HG02981 (cell line): ENCODE measurements around the gene PKIB.

Source experiments
- ATAC-seq: cut with Tn5 transposase; IDR thresholded peaks from one replicate; pipeline ENCODE4 v1.9.1; 2021; ENCODE audit warnings: mild to moderate bottlenecking, moderate library complexity; ENCODE audit not compliant: unreplicated experiment

Gene PKIB

DNA sequence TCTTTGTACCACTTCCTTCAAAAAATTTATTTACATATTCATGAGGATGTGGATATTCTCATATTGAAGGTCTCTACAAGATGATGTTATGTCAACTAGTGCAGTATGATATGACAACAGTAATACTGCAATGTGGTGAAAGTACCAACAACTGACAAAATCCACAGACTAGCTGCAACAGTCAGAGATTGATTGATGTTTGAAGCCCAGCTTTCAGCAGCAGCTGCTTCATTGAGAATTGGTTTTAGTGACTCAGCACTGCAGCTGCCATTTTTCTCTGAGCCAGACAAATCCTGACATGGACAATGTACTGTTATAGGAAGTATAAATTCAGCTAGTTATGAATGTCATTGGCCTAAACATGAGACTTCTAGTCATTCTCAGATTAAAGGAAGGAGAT lies 53.8 kb downstream of the PKIB start:
- no peak for ATAC-seq

GRCh38 chr6:122665929-122666328 lies 55.7 kb downstream of the PKIB start:
- no peak for ATAC-seq

DNA sequence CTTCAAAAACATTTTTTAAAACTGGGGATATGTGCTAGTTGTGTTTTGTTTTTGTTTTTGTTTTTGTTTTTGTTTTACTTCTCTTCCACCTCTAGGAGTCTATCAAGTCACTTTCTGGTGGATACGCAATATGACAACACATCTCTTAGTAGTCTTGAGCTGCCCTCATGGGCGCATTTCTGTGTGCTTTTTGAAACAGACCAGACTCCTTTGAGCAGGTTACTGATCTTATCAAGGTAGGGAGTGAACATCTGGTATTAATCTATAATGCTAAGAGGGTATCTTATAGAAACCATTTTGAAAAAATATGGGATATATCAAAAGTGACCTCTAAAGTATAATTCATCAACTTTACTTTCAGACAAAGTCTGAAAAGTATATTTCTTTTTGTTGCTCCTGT lies 56.2 kb downstream of the PKIB start:
- ATAC-seq, result no peak

DNA sequence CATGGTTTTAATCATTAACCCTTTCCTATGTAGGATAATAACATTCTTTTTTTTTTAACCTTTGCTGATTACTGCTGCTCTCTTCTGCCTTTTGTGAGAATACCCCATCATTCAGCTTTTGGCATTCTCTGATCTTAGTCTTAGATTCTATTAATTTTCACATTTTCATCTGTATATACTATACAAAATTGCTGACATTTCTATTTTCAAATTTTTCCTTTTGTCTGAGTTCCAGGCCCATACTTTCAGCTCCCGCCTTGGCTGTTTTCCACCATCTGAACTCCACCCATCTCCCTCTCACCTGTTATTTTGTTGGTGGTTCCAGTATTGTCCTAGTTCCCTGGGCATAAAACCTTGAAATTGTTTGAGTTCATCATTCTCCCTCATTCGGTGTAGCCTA lies 59.2 kb downstream of the PKIB start:
- ATAC-seq, result no peak

DNA sequence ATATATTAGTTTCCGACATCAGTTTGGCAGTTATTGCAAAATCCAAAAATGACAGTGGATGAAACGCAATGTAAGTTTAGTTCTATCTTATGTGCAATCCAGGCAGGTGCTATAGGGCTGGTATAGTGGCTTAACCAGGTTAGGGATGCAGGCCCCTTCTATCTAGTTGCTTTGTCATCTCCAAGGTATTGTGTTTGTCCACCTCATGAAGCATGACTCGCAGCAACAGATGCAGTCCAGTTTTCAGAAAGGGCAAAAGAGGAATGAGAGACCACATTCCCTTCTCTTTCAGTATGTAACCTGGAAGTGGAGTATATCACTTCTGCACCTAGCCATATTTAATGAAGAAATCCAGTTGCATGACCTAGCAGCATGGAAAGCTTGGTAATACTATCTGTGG lies 59.7 kb downstream of the PKIB start:
- ATAC-seq, result no peak

DNA sequence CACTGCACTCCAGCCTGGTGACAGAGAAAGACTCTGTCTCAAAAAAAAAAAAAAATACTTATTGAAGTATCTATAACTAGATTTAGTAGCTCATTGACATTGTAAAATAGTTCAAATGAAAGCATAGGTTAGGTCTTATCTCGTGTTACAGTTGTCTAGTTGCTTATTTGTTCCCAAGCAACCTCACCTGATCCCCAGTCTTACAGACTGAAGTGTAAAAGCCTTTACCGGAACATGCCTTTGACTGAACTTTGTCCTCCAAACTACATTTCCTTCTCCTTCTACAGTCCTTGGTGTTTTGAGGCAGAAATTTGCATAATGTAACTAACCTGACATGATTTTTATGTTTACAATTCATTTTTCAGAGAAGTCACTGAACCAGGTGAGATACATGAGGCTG lies 61.0 kb downstream of the PKIB start:
- no peak for ATAC-seq

DNA sequence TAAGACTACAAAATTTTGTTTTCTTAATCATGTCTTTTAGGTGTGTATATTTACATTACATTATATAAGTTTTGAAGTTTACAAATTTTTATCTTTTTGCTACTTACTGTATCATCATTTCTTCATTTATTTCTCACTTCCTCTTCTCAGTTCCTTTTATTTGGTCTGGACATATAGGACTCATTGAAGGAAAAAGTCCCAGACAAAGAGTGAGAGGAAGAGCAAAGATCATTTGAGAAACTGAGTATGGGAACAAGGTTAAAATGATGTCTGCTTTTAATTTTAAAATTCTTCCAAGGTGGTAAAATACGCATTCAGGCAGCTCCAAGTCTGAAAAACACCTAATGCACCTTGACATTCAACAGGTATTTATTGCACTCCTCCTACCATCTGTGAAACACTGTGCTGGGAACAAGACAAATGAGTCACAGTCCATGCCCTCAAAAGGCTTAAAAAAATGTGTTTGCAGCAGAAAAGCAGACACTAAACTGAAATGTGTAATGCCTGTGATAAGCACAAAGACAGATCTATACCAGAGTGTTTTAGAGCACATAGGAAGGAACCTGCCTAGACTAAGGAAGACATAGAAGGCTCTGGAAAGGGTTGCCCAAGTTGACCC lies 63.2 kb downstream of the PKIB start:
- no peak for ATAC-seq

- ATAC-seq, result no peak
Measured at GRCh38 chr6:122676146-122676545, 65.9 kb downstream of the PKIB start.

DNA sequence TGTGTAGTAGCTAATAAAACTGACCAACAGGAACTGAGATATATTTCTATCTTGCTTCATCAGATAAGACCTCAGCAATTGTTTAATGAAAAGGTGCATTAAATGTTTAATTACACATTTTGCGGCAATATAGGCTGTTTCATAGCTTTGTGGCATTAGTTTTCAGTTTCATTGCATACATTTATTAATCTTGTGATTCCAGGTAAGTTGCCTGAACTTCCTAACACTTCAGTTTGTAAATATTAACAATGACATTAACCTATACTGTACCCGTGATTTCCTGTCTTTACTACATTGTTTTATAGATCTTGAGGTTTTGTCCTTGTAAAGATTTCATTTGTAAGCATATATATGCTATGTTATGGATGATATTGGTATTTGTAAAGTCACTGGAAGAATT lies 66.5 kb downstream of the PKIB start:
- ATAC-seq, result no peak

DNA sequence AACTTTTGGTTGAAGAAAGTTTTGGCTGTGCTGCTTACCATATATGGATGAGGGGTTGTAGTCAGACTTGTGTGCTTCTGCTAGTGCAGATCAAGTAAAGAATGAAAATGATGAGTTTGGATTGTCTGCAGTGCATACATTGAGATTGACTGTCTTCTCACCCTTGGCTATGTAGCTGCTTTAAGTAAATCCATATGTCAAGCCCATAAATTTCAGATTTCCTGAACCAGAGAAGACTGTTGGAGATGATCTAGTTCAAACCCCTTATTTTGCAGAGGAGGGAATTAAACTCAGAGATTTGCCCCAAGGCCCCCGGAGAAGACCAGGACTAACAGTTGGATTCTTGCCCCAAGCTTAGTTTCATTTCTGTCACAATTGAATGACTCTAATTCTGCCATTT lies 67.2 kb downstream of the PKIB start:
- ATAC-seq, result no peak

DNA sequence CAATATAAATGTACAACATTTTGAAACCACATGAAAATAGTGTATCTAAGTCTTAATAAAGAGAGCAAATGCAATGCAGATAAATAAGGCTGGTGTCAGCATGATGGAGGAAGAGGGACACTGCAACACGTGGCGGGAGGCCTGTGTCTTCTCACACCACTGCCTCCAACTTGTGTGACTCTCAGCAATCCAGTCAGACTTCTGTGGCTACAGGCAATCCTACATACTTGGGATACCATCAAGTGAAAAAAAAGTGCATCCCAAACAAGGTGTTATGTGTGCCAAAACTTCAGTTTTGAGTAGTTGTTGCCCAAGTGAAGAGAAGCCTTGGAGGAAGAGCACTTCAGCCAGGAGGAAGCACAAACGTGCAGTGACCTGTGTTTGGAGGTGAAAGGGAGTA lies 68.6 kb downstream of the PKIB start:
- no peak for ATAC-seq

DNA sequence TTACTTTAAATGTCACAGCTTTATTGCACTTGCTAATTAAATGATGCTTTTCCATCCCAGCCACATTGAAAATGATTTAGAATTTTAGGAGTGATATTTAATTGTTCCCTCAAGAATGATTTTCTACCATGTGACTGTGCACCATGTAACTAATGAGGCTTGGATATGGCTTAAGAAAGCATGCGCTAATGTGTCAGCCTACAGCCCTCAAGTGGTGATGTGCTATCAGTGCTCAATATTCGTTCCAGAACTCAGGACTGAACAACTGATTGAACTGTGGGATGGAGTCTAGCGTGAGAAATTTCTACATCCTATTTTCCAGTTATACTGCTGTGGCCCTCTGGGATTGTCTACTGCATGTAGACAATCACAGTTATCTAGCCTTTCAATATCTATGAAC lies 71.5 kb downstream of the PKIB start:
- no peak for ATAC-seq

DNA sequence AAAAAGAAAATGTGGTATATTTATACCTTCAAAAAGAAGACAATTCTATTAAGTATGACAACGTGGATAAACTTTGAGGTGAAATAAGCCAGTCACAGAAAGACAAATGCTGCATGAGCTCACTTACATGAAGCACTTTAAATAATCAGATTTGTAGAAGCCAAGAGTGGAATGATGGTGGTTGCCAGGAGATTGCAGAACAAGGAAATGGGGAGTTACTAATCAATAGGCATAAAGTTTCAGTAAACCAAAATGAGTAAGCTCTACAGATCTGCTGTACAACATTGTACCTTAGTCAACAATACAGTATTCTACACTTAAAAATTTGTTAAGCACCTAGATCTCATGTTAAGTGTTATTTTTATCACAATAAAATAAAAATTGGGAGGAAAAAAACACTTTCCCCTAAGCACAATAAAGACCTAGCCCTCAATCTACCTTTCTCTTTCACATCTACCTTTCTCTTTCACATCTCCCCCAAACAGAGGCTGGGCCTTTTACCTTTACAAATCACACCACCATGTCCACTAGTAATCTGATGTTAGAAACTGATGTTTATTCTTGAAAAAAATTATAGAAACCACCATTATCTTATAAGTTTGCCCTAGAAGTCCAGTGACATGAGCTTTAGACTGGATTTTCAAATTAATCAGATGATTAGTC lies 73.9 kb downstream of the PKIB start:
- peak; percentile 53 for ATAC-seq

- ATAC-seq, result no peak
Measured at GRCh38 chr6:122692175-122692598, 82.0 kb downstream of the PKIB start.

- no peak for ATAC-seq
Measured at GRCh38 chr6:122692807-122693580, 82.8 kb downstream of the PKIB start.

GRCh38 chr6:122694075-122694474 lies 83.9 kb downstream of the PKIB start:
- no peak for ATAC-seq

DNA sequence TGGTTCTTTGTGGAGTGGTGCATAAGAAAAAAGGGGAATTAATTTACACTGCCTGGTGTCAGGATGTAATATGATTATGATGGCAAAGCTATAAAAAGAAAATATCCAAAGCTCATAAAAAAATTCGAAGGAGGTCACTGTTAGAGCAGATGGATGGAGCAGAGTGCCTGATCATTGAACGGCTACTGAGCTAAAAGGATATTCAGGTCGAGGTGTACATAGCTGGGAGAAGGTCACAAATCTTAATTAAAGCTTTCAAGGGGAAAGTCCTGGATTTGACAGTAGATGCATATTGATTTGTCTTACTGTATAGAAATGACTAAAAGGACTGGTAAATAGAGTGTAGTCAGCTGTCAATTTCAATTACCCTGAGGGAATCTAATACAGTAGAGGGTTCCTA lies 84.4 kb downstream of the PKIB start:
- no peak for ATAC-seq

DNA sequence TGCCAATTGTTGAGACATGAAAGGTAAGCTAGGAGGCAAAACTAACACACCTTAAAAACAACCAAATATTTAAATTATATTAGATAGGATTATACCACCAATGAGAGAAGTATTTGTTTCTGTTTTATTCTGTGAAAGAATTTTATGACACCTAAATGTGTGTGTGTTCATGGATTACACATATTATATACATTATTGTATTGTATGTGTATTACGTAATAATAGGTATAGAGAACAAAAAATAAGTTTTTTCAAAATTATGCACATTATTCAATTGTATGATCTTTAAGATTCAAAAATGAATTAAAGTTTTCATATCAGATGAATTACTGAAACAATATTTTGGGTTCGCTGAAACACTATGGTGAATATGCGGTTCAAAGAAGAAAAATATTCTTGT lies 85.0 kb downstream of the PKIB start:
- no peak for ATAC-seq

DNA sequence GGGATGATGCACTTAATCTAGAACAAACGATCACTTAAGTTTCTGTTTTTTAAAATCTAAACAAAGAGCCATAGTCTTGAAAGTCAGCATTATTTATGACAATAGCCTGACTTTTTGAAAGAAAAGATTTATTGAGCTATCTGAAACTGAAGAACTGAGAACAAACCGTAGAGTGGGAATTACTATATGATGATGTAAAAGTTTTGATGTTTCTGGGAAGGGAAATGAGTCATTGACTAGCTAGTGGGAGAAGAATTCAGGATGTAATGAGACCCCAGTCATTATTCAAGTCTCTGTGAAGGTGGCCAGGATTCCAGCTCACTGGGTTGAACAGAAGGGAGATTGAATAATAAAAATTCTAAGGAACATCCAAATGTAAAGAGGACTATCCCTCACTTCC lies 85.9 kb downstream of the PKIB start:
- no peak for ATAC-seq

GRCh38 chr6:122696853-122697252 lies 86.6 kb downstream of the PKIB start:
- ATAC-seq, result no peak

GRCh38 chr6:122697458-122697857 lies 87.3 kb downstream of the PKIB start:
- no peak for ATAC-seq

GRCh38 chr6:122701666-122702065 lies 91.5 kb downstream of the PKIB start:
- no peak for ATAC-seq
